ENCODE results near the gene CRLF1. TPM values are rescaled to one million over a fixed set of nuclear protein-coding genes. Genes with fewer than 3 reads are reported as not detected.

The CRLF1 gene
- total RNA-seq, 3 donors from 2014 or later (not counting 1 experiment from before 2014, with no cell fraction given) = not detected

DNA sequence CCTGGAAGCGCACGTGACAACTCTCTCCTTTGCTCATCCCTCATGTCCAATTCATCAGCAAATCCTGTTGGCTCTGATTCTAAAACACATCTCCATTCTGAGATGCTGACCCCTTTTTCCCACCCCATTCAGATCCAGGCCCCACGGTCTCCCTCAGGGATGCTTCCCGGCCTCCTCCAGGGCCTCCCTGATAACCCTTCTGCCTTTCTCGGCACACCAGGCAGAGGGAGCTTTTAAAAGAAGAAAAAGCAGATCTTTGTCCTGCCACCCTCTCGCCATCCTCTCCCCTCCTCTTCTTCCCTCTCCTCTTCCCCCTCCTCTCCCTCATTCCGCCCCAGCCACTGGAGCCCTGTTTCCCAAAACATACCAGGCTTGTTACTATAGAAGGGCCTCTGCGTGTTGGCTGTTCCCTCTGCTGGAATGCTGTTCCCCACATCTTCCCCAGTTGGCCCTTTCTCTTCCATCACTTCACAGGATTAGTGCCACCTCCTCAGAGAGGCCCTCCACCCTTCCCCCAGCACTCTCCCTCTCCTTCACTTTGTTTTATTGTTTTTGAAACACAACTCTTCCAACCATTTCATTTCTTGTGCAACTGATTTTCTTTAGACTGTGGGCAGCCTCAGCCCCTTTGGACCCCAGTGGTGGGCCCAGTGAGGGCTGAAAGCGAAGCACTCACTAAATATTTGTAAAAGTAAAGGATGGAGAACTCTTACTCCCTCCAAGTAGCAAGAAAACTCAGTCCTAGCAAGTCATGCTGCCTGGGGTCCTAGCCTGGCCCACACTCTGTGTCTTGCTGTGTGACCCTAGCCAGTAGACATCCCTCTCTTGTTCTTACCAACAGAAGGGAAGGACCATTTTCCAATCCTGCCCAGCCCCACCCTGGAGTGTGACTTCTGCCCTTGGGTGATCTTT lies 2.5 kb upstream of the CRLF1 start:
- no peak for DNase-seq
- Mint-ChIP-seq H3K4me3 (no peak overlapping the region), H3K27ac (no peak overlapping the region), H3K36me3 (no peaks in the 10 kb centered on the region), H3K4me1 (peaks cover 9 to 33% of the 10 kb centered on the region in 2 donors), H3K9me3 (no peaks in the 10 kb centered on the region), H3K27me3 (ENCODE audit: low read depth in 2 of 2) (peaks cover 40 to 61% of the 10 kb centered on the region in 2 donors)
- Histone ChIP-seq H3K4me1 (ENCODE audit: control insufficient read depth, insufficient read depth, low read length) (peaks cover 32% of the 10 kb centered on the region), H3K4me3 (ENCODE audit: low read length) (no peak overlapping the region), H3K36me3 (ENCODE audit: control insufficient read depth, insufficient read depth, low read length) (no peaks in the 10 kb centered on the region), H3K9me3 (ENCODE audit: control insufficient read depth, insufficient read depth, low read length) (no peaks in the 10 kb centered on the region), H3K27me3 (ENCODE audit: control insufficient read depth, insufficient read depth, low read length) (peaks cover 63% of the 10 kb centered on the region), H3K27ac (ENCODE audit: low read length) (no peak overlapping the region)
- intact Hi-C loops (cut with micrococcal nuclease) = no loop called here
- 41% methylated on average over 8 of the region's 9 CpGs for WGBS (ENCODE audit: insufficient coverage)
- ATAC-seq = no peak
- TF ChIP-seq, protein P1, sequence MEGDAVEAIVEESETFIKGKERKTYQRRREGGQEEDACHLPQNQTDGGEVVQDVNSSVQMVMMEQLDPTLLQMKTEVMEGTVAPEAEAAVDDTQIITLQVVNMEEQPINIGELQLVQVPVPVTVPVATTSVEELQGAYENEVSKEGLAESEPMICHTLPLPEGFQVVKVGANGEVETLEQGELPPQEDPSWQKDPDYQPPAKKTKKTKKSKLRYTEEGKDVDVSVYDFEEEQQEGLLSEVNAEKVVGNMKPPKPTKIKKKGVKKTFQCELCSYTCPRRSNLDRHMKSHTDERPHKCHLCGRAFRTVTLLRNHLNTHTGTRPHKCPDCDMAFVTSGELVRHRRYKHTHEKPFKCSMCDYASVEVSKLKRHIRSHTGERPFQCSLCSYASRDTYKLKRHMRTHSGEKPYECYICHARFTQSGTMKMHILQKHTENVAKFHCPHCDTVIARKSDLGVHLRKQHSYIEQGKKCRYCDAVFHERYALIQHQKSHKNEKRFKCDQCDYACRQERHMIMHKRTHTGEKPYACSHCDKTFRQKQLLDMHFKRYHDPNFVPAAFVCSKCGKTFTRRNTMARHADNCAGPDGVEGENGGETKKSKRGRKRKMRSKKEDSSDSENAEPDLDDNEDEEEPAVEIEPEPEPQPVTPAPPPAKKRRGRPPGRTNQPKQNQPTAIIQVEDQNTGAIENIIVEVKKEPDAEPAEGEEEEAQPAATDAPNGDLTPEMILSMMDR (IDR thresholded peaks at IDR 0.05) = no peak

DNA sequence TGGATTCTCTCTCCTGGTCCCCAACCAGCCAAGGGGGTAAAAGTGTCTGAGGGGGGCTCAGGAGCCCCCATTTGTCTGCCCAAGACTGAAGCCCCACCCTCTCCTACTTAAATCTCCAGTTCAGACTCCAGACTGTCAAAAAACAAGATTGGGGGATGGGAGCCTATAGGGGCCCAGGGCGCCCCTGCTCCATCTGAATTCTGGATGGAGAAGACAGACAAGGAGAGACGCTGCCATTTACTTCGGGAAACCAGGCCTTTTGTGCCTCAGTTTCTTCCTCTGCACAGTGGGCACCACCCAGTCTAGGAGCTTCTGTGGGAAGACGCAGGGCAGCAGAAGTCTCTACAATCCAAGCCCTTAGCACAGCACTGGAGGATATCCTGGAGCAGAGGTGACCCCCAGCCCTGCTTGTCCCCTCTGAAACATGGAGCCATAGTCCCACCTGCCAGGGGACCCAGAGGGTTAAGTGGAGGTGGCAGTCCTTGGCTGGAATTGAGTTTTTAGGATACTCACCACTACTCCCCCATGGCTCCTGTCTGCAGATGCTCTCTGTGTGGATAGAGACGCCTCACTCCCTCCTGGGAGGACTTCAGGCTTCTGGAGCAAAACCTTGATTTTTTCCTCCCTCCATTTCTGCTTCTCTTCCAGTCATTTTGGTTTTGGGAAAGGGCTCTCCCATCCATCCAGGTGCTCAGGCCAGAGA lies 1.7 kb upstream of the CRLF1 start:
- peaks cover 9 to 27% of the 10 kb centered on the region in 2 donors for H3K4me1 Mint-ChIP-seq
- intact Hi-C loops (cut with micrococcal nuclease) = no loop called here
- peaks cover 29% of the 10 kb centered on the region for H3K4me1 ChIP-seq (ENCODE audit: control insufficient read depth, insufficient read depth, low read length)

DNA sequence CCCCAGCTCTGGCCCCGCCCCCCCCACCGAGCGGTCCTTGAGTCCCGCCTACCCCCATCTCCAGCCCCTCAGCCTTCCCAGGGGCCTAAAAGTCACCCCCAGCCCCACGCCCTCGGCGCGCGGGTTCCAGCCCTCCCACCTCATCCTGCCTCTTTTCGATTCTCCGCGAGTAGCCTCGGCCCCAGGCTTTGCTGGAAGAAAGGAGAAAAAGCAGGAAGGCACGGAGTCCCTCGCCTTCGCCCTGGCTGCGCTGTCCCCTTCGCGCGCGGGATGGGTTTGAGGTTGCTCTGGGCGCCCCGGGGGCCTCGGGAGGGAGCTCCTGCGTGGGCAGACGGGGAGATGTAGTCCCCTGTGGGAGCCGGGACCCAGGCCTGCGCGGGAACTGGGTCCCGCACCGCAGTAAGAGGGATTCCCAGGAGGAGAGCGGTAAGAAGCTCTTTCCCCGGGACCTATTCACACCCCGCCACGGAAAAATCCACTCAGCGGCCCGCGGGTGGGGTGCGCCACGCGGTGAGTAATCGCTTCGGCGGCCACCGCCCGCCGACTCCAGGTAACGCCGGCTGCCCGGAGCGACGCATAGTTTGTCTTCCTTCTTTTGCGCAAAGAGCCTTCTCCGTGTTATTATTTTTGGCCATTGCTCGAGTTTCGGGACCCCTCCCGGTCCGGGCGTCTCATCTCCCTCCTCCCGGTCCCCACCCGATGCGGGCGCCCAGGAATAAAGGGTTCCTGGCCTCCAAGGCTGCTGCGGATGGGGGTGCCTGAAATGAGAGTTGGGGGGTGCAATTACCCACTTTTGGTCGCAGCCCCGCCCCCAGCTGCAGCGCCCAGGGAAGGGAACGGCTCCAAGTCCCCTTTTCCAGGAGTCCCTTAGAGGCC lies 865 bp upstream of the CRLF1 start:
- TF ChIP-seq, protein P1 (IDR thresholded peaks at IDR 0.05) = no peak
- H3K27ac Mint-ChIP-seq = no peak overlapping the region
- intact Hi-C loops (cut with micrococcal nuclease) = no loop called here
- peaks cover 24% of the 10 kb centered on the region for H3K4me1 ChIP-seq (ENCODE audit: control insufficient read depth, insufficient read depth, low read length)
- no peak overlapping the region for H3K27ac ChIP-seq (ENCODE audit: low read length)
- no peaks in the 10 kb centered on the region for H3K9me3 Mint-ChIP-seq
- peaks cover 60% of the 10 kb centered on the region for H3K27me3 ChIP-seq (ENCODE audit: control insufficient read depth, insufficient read depth, low read length)
- no peak overlapping the region for H3K4me3 Mint-ChIP-seq
- no peak for ATAC-seq
- 3% methylated on average over 64 of the region's 68 CpGs for WGBS (ENCODE audit: insufficient coverage)
- H3K36me3 Mint-ChIP-seq = no peaks in the 10 kb centered on the region
- no peak for DNase-seq
- peaks cover 45 to 58% of the 10 kb centered on the region in 2 donors for H3K27me3 Mint-ChIP-seq (ENCODE audit: low read depth in 2 of 2)
- H3K9me3 ChIP-seq (ENCODE audit: control insufficient read depth, insufficient read depth, low read length) = no peaks in the 10 kb centered on the region
- peaks cover 9 to 29% of the 10 kb centered on the region in 2 donors for H3K4me1 Mint-ChIP-seq
- no peaks in the 10 kb centered on the region for H3K36me3 ChIP-seq (ENCODE audit: control insufficient read depth, insufficient read depth, low read length)
- H3K4me3 ChIP-seq (ENCODE audit: low read length) = no peak overlapping the region

More for the DNA sequence above, 1.7 kb upstream of the CRLF1 start:
- no peak overlapping the region for H3K4me3 Mint-ChIP-seq
- H3K27me3 ChIP-seq (ENCODE audit: control insufficient read depth, insufficient read depth, low read length) = peaks cover 60% of the 10 kb centered on the region
- DNase-seq (no peak), ATAC-seq (no peak)
- WGBS (ENCODE audit: insufficient coverage) = 27% methylated on average over 5 of the region's 5 CpGs
- no peaks in the 10 kb centered on the region for H3K36me3 ChIP-seq (ENCODE audit: control insufficient read depth, insufficient read depth, low read length)
- peaks cover 39 to 56% of the 10 kb centered on the region in 2 donors for H3K27me3 Mint-ChIP-seq (ENCODE audit: low read depth in 2 of 2)
- no peak overlapping the region for H3K4me3 ChIP-seq (ENCODE audit: low read length)
- TF ChIP-seq, protein P1 (IDR thresholded peaks at IDR 0.05) = no peak
- no peaks in the 10 kb centered on the region for H3K9me3 ChIP-seq (ENCODE audit: control insufficient read depth, insufficient read depth, low read length)
- no peak overlapping the region for H3K27ac Mint-ChIP-seq
- H3K36me3 Mint-ChIP-seq = no peaks in the 10 kb centered on the region
- H3K9me3 Mint-ChIP-seq = no peaks in the 10 kb centered on the region
- H3K27ac ChIP-seq (ENCODE audit: low read length) = no peak overlapping the region

Measured in natural killer cell (primary cell).